Activated CD8-positive, alpha-beta T cell treated with anti-CD3 and anti-CD28 coated beads, Interleukin-2, amount 10 ng/mL, durations not matched to agents 7 days and 5 days (primary cell): ENCODE results near the gene PRR22. TPM values are rescaled to one million over a fixed set of nuclear protein-coding genes. Genes with fewer than 3 reads are reported as not detected.

Experiments used
- ATAC-seq: fragments of 150-1000 bp; cut with Tn5 transposase; one replicate; pipeline ENCODE4 v1.10.0; 2021; ENCODE audit warnings: moderate library complexity
- CTCF ChIA-PET: fragments of 350-600 bp; sonication (Branson Sonifier 250); formaldehyde crosslinking; loops from one replicate; lab custom pipeline; 2021; ENCODE audit warnings: antibody characterized with exemption; lab: Charles Lee
- POLR2A ChIA-PET: fragments of 350-600 bp; sonication (Branson Sonifier 250); formaldehyde crosslinking; loops from one replicate; lab custom pipeline; 2021; ENCODE audit warnings: antibody characterized with exemption; lab: Charles Lee
- DNase-seq: peaks from one replicate; pipeline ENCODE4 v3.0.0-alpha.2; 2020
- H3K27ac Mint-ChIP-seq: one replicate; pipeline ENCODE4 v1.8.0; 2021; ENCODE audit warnings: mild to moderate bottlenecking, mixed read lengths
- H3K27me3 Mint-ChIP-seq: one replicate; pipeline ENCODE4 v1.8.0; 2021; ENCODE audit warnings: low read depth, mixed read lengths
- H3K36me3 Mint-ChIP-seq: one replicate; pipeline ENCODE4 v1.8.0; 2021; ENCODE audit warnings: low read depth, mixed read lengths
- H3K4me1 Mint-ChIP-seq: one replicate; pipeline ENCODE4 v1.8.0; 2021; ENCODE audit warnings: low read depth, mixed read lengths
- H3K4me3 Mint-ChIP-seq: one replicate; pipeline ENCODE4 v1.8.0; 2021; ENCODE audit warnings: mild to moderate bottlenecking, mixed read lengths
- H3K9me3 Mint-ChIP-seq: one replicate; pipeline ENCODE4 v1.8.0; 2022; ENCODE audit warnings: mixed read lengths; ENCODE audit not compliant: insufficient read depth
- total RNA-seq, 2 experiments: library from RNA; stranded (reverse); gene quantifications; one replicate each; pipeline ENCODE4 v1.2.3, GENCODE V29; 2021

Gene PRR22
- total RNA-seq, 2 experiments from 2014 or later: 5.7 to 6.0 TPM

- POLR2A ChIA-PET: no interaction called here
- no peak for DNase-seq
Measured at GRCh38 chr19:5801796-5802619, 17.5 kb upstream of the PRR22 start.

DNA sequence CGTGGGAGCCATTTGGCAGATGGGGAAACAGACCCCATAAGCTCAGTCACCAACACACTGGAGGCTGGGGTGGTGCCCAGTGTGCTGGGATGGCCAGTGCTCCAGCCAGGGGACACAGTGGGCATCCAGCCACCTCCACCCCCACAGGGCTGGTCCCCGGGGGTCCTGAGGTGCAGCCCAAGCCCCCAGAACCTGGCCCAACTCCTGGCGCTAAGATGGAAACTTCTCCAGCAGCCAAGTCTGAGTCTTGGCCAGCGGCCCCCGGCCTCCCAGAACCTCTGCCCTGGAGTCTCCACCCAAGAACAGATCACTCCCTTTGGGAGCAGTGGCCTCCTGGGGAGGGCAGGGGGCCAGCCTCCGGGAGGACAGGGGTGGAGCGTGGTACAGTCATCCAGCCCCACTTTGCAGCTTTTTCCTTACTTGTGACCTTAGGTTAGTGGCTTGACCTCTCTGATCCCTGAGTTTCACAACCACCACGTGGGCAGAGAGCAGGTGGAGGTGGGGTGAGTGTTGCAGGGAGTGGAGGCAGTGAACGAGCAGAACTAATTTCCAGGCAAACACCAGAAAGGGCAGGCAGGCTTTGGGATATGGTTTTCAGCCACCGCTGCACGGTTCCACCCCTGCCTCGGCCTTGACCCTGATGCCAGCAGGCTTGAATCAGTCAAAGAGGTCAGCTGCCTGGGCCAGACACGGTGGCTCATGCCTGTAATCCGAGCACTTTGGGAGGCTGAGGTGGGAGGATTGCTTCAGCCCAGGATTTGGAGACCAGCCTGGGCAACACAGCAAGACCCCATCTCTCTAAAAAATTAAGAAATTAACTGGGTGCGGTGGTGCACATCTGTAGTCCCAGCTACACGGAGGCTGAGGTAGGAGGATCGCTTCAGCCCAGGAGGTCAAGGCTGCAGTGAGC, 16.1 kb upstream of the PRR22 start:
- Mint-ChIP-seq H3K27ac (no peak overlapping the region), H3K4me1 (peaks cover 25% of the 10 kb centered on the region), H3K27me3 (peaks cover 34% of the 10 kb centered on the region), H3K9me3 (no peaks in the 10 kb centered on the region), H3K4me3 (no peak overlapping the region), H3K36me3 (no peaks in the 10 kb centered on the region)
- CTCF ChIA-PET: interaction anchor here (1.3 to 2.0 kb wide), 2 partner anchors 10 to 111 kb away, joined by 4 to 5 read pairs; partner anchors contain the start of genes DUS3L and RPL36
- ATAC-seq (no peak), DNase-seq (no peak)
- POLR2A ChIA-PET: no interaction called here

More at GRCh38 chr19:5801796-5802619, 17.5 kb upstream of the PRR22 start:
- Mint-ChIP-seq H3K27ac (peak overlapping the region; percentile 16), H3K9me3 (no peaks in the 10 kb centered on the region), H3K4me3 (no peak overlapping the region), H3K4me1 (peaks cover 25% of the 10 kb centered on the region), H3K27me3 (peaks cover 44% of the 10 kb centered on the region), H3K36me3 (no peaks in the 10 kb centered on the region)
- ATAC-seq: no peak
- CTCF ChIA-PET: interaction anchor here (1.3 to 2.8 kb wide), 3 partner anchors 12 to 220 kb away, joined by 4 to 47 read pairs (median 5); partner anchors contain the start of genes DUS3L and RPL36

GRCh38 chr19:5799247-5800241, 15.0 kb upstream of the PRR22 start:
- ATAC-seq (no peak), DNase-seq (no peak)
- Mint-ChIP-seq H3K27ac (no peak overlapping the region), H3K4me3 (no peak overlapping the region), H3K9me3 (no peaks in the 10 kb centered on the region), H3K27me3 (peaks cover 30% of the 10 kb centered on the region), H3K36me3 (no peaks in the 10 kb centered on the region), H3K4me1 (peaks cover 21% of the 10 kb centered on the region)
- CTCF ChIA-PET: no interaction called here
- POLR2A ChIA-PET: no interaction called here

DNA sequence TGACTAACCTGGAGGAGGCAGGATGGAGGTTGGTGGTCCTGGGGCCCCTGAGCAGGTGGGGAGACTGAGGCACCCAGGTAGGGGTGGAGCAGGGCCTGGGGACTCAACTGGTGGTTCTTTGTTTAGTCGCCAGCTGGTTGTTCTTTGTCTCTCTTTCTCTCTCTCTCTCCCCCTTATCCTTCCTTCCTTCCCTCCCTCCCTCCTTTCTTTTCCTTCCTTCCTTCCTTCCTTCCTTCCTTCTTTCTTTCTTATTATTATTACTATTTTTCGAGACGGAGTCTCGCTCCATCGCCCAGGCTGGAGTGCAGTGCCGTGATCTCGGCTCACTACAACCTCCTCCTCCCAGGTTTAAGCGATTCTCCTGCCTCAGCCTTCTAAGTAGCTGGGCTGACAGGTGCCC, 13.7 kb upstream of the PRR22 start:
- Mint-ChIP-seq H3K36me3 (no peaks in the 10 kb centered on the region), H3K9me3 (no peaks in the 10 kb centered on the region), H3K27ac (no peak overlapping the region), H3K4me3 (no peak overlapping the region), H3K4me1 (peaks cover 10% of the 10 kb centered on the region), H3K27me3 (peaks cover 21% of the 10 kb centered on the region)
- POLR2A ChIA-PET: no interaction called here
- CTCF ChIA-PET: no interaction called here
- DNase-seq: no peak
- ATAC-seq: no peak

DNA sequence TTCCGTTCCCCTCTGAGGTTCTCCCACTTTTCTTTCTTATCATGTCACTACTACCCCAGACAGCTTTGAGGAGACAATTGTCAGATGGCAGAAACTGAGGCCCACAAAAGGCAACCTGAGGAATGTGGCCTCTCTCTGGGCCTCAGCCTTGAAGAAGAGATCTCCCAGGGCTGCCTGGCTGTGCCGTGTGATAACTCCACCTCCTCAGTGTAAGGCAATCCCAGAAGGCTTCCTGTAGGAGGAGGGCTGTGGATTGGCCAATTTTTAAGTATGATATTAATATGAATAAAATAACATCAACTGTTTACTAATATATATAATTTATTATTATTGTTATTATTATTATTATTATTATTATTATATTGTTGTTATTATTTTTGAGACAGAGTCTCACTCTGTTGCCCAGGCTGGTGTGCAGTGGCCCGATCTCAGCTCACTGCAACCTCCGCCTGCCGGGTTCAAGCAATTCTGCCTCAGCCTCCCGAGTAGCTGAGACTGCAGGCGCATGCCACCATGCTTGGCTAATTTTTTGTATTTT, 10.9 kb upstream of the PRR22 start:
- Mint-ChIP-seq H3K4me3 (no peak overlapping the region), H3K27me3 (peaks cover 9% of the 10 kb centered on the region), H3K4me1 (peaks cover 6% of the 10 kb centered on the region), H3K36me3 (peaks cover 7% of the 10 kb centered on the region), H3K27ac (no peak overlapping the region), H3K9me3 (no peaks in the 10 kb centered on the region)
- DNase-seq (no peak), ATAC-seq (no peak)
- ChIA-PET CTCF (interaction anchor here (1.0 to 6.2 kb wide), 2 partner anchors 9 to 33 kb away, joined by 3 to 44 read pairs; partner anchors contain the start of gene NRTN), POLR2A (interaction anchor here (0.7 kb wide), 1 partner anchor 173 kb away, joined by 3 read pairs; the partner anchor contains the start of gene SAFB)

DNA sequence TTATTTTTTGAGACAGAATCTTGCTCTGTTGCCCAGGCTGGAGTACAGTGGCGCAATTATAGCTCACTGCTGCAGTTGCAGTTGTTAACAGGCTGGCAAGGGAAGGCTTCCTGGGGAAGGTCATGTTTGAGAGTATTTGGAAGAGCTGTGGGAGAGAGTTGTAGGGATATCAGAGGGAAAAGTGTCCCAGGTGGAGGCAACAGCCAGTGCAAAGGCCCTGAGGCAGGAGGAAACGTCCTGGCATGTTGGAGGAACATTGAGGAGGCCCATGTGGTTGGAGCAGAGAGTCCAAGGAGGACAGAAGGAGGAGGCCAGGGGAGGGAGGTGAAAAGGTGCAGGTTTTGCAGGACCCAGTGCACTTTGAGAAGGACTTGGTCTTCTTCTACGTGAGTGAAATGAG, 8.6 kb upstream of the PRR22 start:
- Mint-ChIP-seq H3K4me3 (no peak overlapping the region), H3K27me3 (no peaks in the 10 kb centered on the region), H3K36me3 (peaks cover 22% of the 10 kb centered on the region), H3K9me3 (no peaks in the 10 kb centered on the region), H3K27ac (no peak overlapping the region), H3K4me1 (peaks cover 16% of the 10 kb centered on the region)
- DNase-seq (no peak), ATAC-seq (no peak)
- POLR2A ChIA-PET: interaction anchor here (0.6 kb wide), 1 partner anchor 109 kb away, joined by 3 read pairs; no protein-coding TSS in a partner anchor
- CTCF ChIA-PET: interaction anchor here (1.0 to 6.2 kb wide), 5 partner anchors 11 to 106 kb away, joined by 3 to 44 read pairs (median 8); partner anchors contain the start of genes NRTN and RPL36

DNA sequence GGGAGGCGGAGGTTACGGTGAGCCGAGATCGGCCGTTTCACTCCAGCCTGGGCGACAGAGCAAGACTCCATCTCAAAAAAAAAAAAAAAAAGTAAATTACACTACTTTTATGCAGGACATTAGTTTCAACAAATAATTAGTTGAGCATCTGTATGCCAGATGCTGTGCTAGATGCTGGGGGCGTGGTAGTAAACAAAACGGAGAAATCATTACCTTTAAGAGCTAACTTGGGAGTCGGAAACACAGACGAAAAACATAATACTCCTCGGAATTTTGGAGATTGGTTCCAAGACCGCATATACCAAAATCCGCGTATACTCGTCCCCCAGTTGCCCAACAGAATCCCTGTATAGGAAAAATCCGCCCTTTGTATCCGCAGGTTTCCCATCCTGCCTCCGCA, 7.7 kb upstream of the PRR22 start:
- POLR2A ChIA-PET: interaction anchor here (0.6 kb wide), 1 partner anchor 16 kb away, joined by 3 read pairs; no protein-coding TSS in a partner anchor
- Mint-ChIP-seq H3K36me3 (peaks cover 28% of the 10 kb centered on the region), H3K9me3 (no peaks in the 10 kb centered on the region), H3K27me3 (no peaks in the 10 kb centered on the region), H3K4me3 (no peak overlapping the region), H3K27ac (no peak overlapping the region), H3K4me1 (peaks cover 16% of the 10 kb centered on the region)
- CTCF ChIA-PET: interaction anchor here (6.2 kb wide), 1 partner anchor 12 kb away, joined by 44 read pairs; the partner anchor contains the start of gene NRTN
- ATAC-seq (no peak), DNase-seq (no peak)

GRCh38 chr19:5790559-5791520, 6.3 kb upstream of the PRR22 start, which contains the start of gene DUS3L:
TSS of gene DUS3L (minus strand) at chr19:5791163. CDS start at chr19:5791141, 22 bp downstream.
- H3K36me3 Mint-ChIP-seq: peaks cover 38% of the 10 kb centered on the region
- POLR2A ChIA-PET: interaction anchor here (0.6 to 2.2 kb wide), 9 partner anchors 11 to 820 kb away, joined by 3 to 12 read pairs (median 4); partner anchors contain the start of genes CATSPERD, LONP1, SAFB and SAFB2

DNA sequence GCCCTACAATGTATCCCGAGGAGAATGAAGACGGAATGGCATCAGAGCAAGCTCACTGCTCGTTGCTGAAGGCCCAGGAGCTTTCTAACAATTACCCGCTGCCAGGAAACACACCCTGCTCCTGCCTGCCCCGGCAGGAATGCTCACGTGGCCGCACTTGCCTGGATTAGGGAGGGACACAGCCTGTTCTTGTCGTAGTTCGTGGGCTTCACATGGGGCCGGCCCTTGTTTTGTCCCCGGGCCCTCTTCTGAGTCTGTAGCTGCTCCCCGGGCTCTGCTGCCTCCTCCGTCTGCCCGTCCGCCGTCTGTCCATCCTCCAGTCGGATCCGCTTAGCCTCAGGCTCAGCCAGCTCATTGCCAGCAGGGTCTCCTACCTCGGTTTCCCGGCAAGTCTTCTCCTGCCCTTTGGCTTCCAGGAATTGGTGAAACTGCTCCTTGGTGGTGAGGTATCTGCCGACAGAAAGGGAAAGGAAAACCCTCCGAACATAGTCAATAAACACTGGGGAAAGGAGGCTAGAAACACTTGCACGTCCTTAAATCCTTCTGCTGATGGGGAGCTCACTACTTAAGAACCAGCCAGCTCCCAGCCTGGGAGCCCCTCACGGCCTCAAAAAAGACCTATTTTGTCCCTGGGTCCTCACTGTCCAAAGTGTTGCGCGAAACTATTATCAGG, 5.5 kb upstream of the PRR22 start:
- Mint-ChIP-seq H3K4me3 (peak overlapping the region; percentile 100), H3K4me1 (peaks cover 16% of the 10 kb centered on the region), H3K36me3 (peaks cover 39% of the 10 kb centered on the region), H3K27ac (peak overlapping the region; percentile 100), H3K9me3 (no peaks in the 10 kb centered on the region), H3K27me3 (no peaks in the 10 kb centered on the region)
- ATAC-seq (no peak), DNase-seq (no peak)
- ChIA-PET POLR2A (interaction anchor here (0.6 to 2.2 kb wide), 9 partner anchors 10 to 820 kb away, joined by 3 to 12 read pairs (median 4); partner anchors contain the start of genes CATSPERD and LONP1), CTCF (interaction anchor here (1.3 to 6.2 kb wide), 3 partner anchors 11 to 167 kb away, joined by 3 to 44 read pairs (median 4); partner anchors contain the start of genes NRTN, SAFB and SAFB2)

More at GRCh38 chr19:5790559-5791520, 6.3 kb upstream of the PRR22 start, which contains the start of gene DUS3L:
- Mint-ChIP-seq H3K27ac (peak within 1 kb of the TSS; percentile 100), H3K4me1 (peaks cover 16% of the 10 kb centered on the region), H3K4me3 (peak within 1 kb of the TSS; percentile 100), H3K27me3 (no peaks in the 10 kb centered on the region), H3K9me3 (no peaks in the 10 kb centered on the region)
- CTCF ChIA-PET: interaction anchor here (0.8 to 6.2 kb wide), 6 partner anchors 10 to 1805 kb away, joined by 3 to 44 read pairs (median 3); partner anchors contain the start of genes EEF2, NRTN, SAFB and SAFB2
- ATAC-seq: peak; percentile 96
- DNase-seq: peak; percentile 98
